ENCODE results near the gene ZC4H2. TPM values are rescaled to one million over a fixed set of nuclear protein-coding genes. Genes with fewer than 3 reads are reported as not detected.

ZC4H2 gene
- total RNA-seq, 1 donor from 2014 or later: 16.4 TPM

DNA sequence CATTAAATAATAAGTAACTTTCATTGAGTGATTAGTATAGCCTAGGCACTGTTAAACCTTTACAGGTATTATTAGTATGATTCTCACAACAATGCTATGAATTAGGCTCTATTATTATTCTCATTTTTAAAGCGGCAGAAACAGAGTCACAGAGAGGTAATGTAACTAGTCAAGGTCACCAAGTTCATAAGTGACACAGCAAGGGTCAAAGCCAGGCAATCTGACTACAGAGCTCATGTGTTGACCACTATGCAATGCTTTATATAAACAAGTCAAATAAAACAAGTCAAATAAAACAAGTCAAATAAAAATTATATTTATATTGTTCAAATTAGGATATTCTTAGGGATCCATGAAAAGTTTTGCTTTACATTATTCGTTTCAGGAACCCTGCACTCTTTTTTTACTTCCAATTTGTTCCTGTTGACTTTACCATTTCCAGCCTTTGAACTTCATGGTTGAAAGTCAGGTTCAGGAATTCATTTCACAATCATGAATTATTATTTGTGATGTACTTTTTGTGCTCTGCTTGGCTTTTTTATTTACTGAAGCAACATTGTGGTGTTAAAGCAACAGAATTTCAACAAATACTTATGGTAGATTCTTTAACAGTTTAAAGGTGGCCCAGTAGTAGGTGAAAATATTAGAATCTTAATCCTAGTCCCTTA lies 18.0 kb upstream of the ZC4H2 start:
- TF ChIP-seq, protein P1, sequence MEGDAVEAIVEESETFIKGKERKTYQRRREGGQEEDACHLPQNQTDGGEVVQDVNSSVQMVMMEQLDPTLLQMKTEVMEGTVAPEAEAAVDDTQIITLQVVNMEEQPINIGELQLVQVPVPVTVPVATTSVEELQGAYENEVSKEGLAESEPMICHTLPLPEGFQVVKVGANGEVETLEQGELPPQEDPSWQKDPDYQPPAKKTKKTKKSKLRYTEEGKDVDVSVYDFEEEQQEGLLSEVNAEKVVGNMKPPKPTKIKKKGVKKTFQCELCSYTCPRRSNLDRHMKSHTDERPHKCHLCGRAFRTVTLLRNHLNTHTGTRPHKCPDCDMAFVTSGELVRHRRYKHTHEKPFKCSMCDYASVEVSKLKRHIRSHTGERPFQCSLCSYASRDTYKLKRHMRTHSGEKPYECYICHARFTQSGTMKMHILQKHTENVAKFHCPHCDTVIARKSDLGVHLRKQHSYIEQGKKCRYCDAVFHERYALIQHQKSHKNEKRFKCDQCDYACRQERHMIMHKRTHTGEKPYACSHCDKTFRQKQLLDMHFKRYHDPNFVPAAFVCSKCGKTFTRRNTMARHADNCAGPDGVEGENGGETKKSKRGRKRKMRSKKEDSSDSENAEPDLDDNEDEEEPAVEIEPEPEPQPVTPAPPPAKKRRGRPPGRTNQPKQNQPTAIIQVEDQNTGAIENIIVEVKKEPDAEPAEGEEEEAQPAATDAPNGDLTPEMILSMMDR (IDR thresholded peaks at IDR 0.05; ENCODE audit: insufficient read depth, low read length, poor library complexity, severe bottlenecking): no peak
- H3K36me3 ChIP-seq (ENCODE audit: control insufficient read depth, insufficient read depth, low read length): no peaks in the 10 kb centered on the region
- H3K4me3 ChIP-seq (ENCODE audit: low read depth, low read length): no peak overlapping the region
- no peak for DNase-seq (ENCODE audit: low read depth)
- H3K27me3 ChIP-seq (ENCODE audit: control insufficient read depth, insufficient read depth, low read length): no peaks in the 10 kb centered on the region

DNA sequence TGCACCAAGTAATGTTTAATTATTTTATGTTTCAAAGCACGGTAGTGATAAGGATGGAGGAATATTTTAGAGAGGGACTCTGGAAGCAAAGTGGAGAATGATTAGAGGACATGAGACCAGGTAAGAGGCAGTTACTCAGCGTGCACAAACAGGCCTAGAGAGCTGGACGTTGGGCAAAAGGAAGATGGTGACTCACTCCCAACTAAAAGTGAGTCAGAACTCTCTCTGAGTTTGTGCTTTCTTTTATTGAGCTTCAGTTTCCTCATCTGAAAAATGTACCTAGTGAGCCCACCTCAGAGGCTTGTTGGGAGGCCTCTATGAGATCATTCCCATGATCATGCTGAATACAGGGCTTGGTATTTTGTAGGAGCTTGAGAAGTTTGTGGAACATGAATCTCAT lies 1.6 kb upstream of the ZC4H2 start:
- TF ChIP-seq, protein P1 (IDR thresholded peaks at IDR 0.05; ENCODE audit: insufficient read depth, low read length, poor library complexity, severe bottlenecking): no peak
- Histone ChIP-seq H3K27me3 (ENCODE audit: control insufficient read depth, insufficient read depth, low read length) (no peaks in the 10 kb centered on the region), H3K4me3 (ENCODE audit: low read depth, low read length) (no peak overlapping the region), H3K36me3 (ENCODE audit: control insufficient read depth, insufficient read depth, low read length) (no peaks in the 10 kb centered on the region)
- DNase-seq (ENCODE audit: low read depth): no peak

DNA sequence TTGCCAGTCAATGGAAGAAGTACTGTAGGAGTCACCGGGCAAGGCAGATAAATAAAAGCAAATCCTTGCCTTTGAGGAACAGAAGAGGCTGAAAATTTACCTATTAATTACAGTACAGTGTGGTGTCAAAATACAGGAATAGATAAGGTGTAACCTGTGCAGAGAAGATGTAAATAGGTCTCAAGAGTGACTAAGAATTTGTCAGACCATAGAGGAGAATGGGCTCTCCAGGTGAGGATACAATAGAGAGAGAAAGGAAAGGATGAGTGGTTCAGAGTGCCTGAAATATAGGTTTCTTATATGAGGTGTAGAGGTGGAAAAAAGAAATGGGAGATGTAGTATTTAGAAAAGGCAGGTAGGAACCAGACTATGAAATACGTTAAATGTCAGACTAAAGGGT lies 801 bp upstream of the ZC4H2 start:
- Histone ChIP-seq H3K36me3 (ENCODE audit: control insufficient read depth, insufficient read depth, low read length) (no peaks in the 10 kb centered on the region), H3K4me3 (ENCODE audit: low read depth, low read length) (peak overlapping the region; percentile 49), H3K27me3 (ENCODE audit: control insufficient read depth, insufficient read depth, low read length) (no peaks in the 10 kb centered on the region)
- DNase-seq (ENCODE audit: low read depth): no peak
- TF ChIP-seq, protein P1 (IDR thresholded peaks at IDR 0.05; ENCODE audit: insufficient read depth, low read length, poor library complexity, severe bottlenecking): no peak

DNA sequence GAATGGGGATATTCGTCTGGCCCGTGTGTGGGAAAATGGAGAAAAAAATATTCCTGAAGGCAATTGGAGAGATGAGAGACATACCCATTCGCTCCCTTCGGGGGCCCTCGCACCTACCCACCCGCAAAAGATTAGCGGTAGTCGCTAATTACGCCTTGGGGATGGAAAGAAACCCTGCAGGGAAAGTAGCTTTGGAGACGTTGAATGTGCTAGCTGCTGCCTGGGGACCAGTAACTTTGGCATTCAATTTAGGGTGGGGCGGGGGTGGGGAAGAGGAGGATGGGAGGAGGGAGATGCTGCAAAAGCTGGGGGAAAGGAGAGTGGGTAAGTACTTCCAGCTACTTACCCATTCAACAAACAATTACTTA lies 407 bp upstream of the ZC4H2 start:
- DNase-seq (ENCODE audit: low read depth): no peak
- Histone ChIP-seq H3K27me3 (ENCODE audit: control insufficient read depth, insufficient read depth, low read length) (no peaks in the 10 kb centered on the region), H3K36me3 (ENCODE audit: control insufficient read depth, insufficient read depth, low read length) (no peaks in the 10 kb centered on the region), H3K4me3 (ENCODE audit: low read depth, low read length) (peak overlapping the region; percentile 49)
- TF ChIP-seq, protein P1 (IDR thresholded peaks at IDR 0.05; ENCODE audit: insufficient read depth, low read length, poor library complexity, severe bottlenecking): no peak

DNA sequence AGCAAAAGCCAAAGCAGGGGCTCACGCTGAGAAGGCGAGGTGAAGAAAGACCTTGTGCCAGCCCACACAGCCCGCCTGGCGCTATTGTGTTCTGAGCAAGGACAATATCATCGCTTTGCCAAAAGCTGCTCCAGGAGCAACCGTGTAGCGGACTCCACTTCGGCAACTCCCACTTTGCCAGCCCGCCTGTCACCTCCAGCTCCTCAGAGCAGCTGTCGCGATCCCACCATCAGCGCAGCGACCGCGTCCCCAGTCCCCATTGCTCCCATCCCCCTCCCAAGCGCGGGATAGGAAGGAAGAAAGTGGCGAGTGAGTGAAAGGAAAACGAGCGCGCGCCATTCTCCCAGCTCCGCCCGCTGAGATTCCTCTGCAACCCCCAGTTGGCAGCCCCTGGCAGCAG lies 759 bp downstream of the ZC4H2 start:
- Histone ChIP-seq H3K27me3 (ENCODE audit: control insufficient read depth, insufficient read depth, low read length) (no peaks in the 10 kb centered on the region), H3K36me3 (ENCODE audit: control insufficient read depth, insufficient read depth, low read length) (no peaks in the 10 kb centered on the region), H3K4me3 (ENCODE audit: low read depth, low read length) (peak overlapping the region; percentile 49)
- no peak for DNase-seq (ENCODE audit: low read depth)
- TF ChIP-seq, protein P1 (IDR thresholded peaks at IDR 0.05; ENCODE audit: insufficient read depth, low read length, poor library complexity, severe bottlenecking): no peak

DNA sequence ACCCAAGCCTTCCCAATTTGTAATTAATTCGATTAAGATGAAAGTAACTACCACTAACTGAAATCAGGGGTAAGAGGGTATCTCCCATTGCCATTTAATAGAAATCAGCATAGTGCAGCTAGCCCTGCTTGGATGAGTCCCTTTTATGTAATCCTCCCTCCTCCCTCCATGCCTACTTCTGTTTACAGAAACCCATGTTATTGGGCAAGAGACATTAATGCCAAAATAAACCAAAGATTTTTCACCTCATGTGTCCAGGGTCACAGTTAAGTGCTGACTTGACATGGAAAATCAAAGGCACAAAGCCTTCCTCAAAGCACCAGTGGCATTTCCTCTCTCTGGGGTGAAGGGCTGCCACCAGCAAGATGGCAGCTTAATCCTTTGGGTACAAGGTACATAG lies 50.8 kb downstream of the ZC4H2 start:
- H3K27me3 ChIP-seq (ENCODE audit: control insufficient read depth, insufficient read depth, low read length): no peaks in the 10 kb centered on the region
- H3K4me3 ChIP-seq (ENCODE audit: low read depth, low read length): no peak overlapping the region
- H3K36me3 ChIP-seq (ENCODE audit: control insufficient read depth, insufficient read depth, low read length): no peaks in the 10 kb centered on the region
- DNase-seq (ENCODE audit: low read depth): no peak
- TF ChIP-seq, protein P1 (IDR thresholded peaks at IDR 0.05; ENCODE audit: insufficient read depth, low read length, poor library complexity, severe bottlenecking): no peak
